Transverse colon (tissue), 4 donors: ENCODE measurements around the gene LRBA. TPM values are rescaled to one million over a fixed set of nuclear protein-coding genes. Genes with fewer than 3 reads are reported as not detected.
"Not testable (repeated sequence)": the region's sequence is repeated elsewhere in the genome, so short reads cannot be mapped to it uniquely, and the experiment has no call there.

Source experiments
- DNase-seq: peaks from one replicate; pipeline ENCODE4 v3.0.0-alpha.2; 2019
- H3K27ac ChIP-seq, 4 donors: fragments of 200-600 bp; sonication (generic); 2 replicates each; pipeline ENCODE4 v1.5.1; 2016 to 2018; ENCODE audit warnings: inconsistent platforms in 4 of 4
- H3K27me3 ChIP-seq: fragments of 200-600 bp; sonication (generic); 2 replicates; pipeline ENCODE4 v1.5.1; 2017; ENCODE audit warnings: inconsistent platforms
- H3K36me3 ChIP-seq, 4 donors: fragments of 200-600 bp; sonication (generic); 2 replicates each; pipeline ENCODE4 v1.5.1; 2017 to 2019; ENCODE audit warnings: inconsistent platforms in 4 of 4
- H3K4me1 ChIP-seq, 4 donors: fragments of 200-600 bp; sonication (generic); 2 replicates each; pipeline ENCODE4 v1.5.1; 2017 to 2020; ENCODE audit warnings: inconsistent platforms in 4 of 4
- H3K4me3 ChIP-seq, 4 donors: fragments of 200-600 bp; sonication (generic); 1 replicate in 1 of 4; 2 replicates in 3 of 4; pipeline versions ENCODE4 v1.5.1 to v1.6.1; 2017 to 2019; ENCODE audit warnings: inconsistent platforms in 4 of 4
- H3K9me3 ChIP-seq, 2 donors: fragments of 200-600 bp; sonication (generic); 2 replicates each; pipeline ENCODE4 v1.5.1; 2017 to 2019; ENCODE audit warnings: inconsistent platforms in 2 of 2
- CTCF ChIP-seq, 5 experiments: fragments of 200-600 bp in 3 of 5; fragments of 450-650 bp in 2 of 5; sonication (generic) in 3 of 5; IDR thresholded peaks; 1 replicate in 2 of 5; 2 replicates in 3 of 5; pipeline ENCODE4 v1.5.1; 2016 to 2017; ENCODE audit warnings: antibody characterized with exemption in 5 of 5, inconsistent platforms in 3 of 5, mild to moderate bottlenecking in 2 of 5, moderate library complexity in 1 of 5
- EP300 ChIP-seq: sonication (generic); formaldehyde crosslinking; IDR thresholded peaks from one replicate; pipeline ENCODE4 v1.6.1; 2017; ENCODE audit warnings: antibody characterized with exemption, low read depth
- POLR2A ChIP-seq: fragments of 450-650 bp; IDR thresholded peaks from one replicate; pipeline ENCODE4 v1.6.1; 2016; ENCODE audit warnings: antibody characterized with exemption, mild to moderate bottlenecking, moderate library complexity
- POLR2AphosphoS5 ChIP-seq, 3 donors: sonication (generic); formaldehyde crosslinking; IDR thresholded peaks; one replicate each; pipeline ENCODE4 v1.6.1; 2016; ENCODE audit warnings: antibody characterized with exemption in 3 of 3
- WGBS, 2 donors: methylation state at CpG; one replicate each; pipeline ENCODE4 v1.1.5; 2018; ENCODE audit warnings: low coverage in 1 of 2; 5-methylcytosine and 5-hydroxymethylcytosine counted together
- in situ Hi-C, 4 donors: fragments of 200-750 bp; cut with MboI; loops; one replicate each; pipeline versions ENCODE4 v1.15.0 to v1.15.1; 2017; ENCODE audit warnings: low sequenced_read_pairs in 3 of 4, low pct_ligation_motif_present in 1 of 4, low pct_unique_long_range_greater_than_20kb in 1 of 4
- intact Hi-C: fragments of 100-400 bp; cut with DNase I; formaldehyde crosslinking; loops from one replicate; pipeline ENCODE4 v1.15.1; 2023; ENCODE audit warnings: low total_unique reads
- total RNA-seq, 4 donors: library from RNA; depleted of rRNA; stranded (reverse); fragments of >200 nt; gene quantifications; one replicate each; pipeline ENCODE4 v1.1.0, GENCODE V29; 2016

LRBA gene
- total RNA-seq, 4 donors from 2014 or later: 82.7 to 125 (median 112) TPM

- H3K27ac ChIP-seq: no peak overlapping the region
- no peak overlapping the region for H3K4me3 ChIP-seq
- no peaks in the 10 kb centered on the region for H3K27me3 ChIP-seq
- 86 to 100% methylated on average over 3 of the region's 3 CpGs for WGBS, 2 donors
- DNase-seq: no peak
- H3K36me3 ChIP-seq: no peaks in the 10 kb centered on the region
- in situ Hi-C loops: no loop called here
- H3K4me1 ChIP-seq: no peaks in the 10 kb centered on the region
- TF ChIP-seq POLR2A: no peak
- no peak for TF ChIP-seq POLR2AphosphoS5 (IDR thresholded peaks at IDR 0.05)
- TF ChIP-seq CTCF (IDR thresholded peaks at IDR 0.05): no peak
- TF ChIP-seq EP300: no peak
- no peaks in the 10 kb centered on the region for H3K9me3 ChIP-seq
- intact Hi-C loops: no loop called here
These were observed 474.1 kb downstream of the LRBA start for GRCh38 chr4:150540959-150541360.

GRCh38 chr4:150540536-150540935, 474.5 kb downstream of the LRBA start:
- DNase-seq: no peak

GRCh38 chr4:150537911-150538310, 477.2 kb downstream of the LRBA start:
- WGBS, 2 donors: 89 to 90% methylated on average over 1 to 3 of the region's 3 CpGs

More at GRCh38 chr4:150540536-150540935, 474.5 kb downstream of the LRBA start:
- H3K27me3 ChIP-seq: no peaks in the 10 kb centered on the region
- no peaks in the 10 kb centered on the region for H3K36me3 ChIP-seq
- H3K4me1 ChIP-seq: no peaks in the 10 kb centered on the region
- intact Hi-C loops: no loop called here
- no peak overlapping the region for H3K4me3 ChIP-seq
- TF ChIP-seq POLR2AphosphoS5 (IDR thresholded peaks at IDR 0.05) (no peak), CTCF (IDR thresholded peaks at IDR 0.05) (no peak), POLR2A (no peak), EP300 (no peak)
- in situ Hi-C loops: no loop called here
- H3K27ac ChIP-seq: no peak overlapping the region
- no peaks in the 10 kb centered on the region for H3K9me3 ChIP-seq

GRCh38 chr4:150534818-150535217, 480.3 kb downstream of the LRBA start:
- H3K9me3 ChIP-seq: no peaks in the 10 kb centered on the region
- H3K27ac ChIP-seq: no peak overlapping the region
- DNase-seq: no peak
- no peaks in the 10 kb centered on the region for H3K27me3 ChIP-seq
- TF ChIP-seq EP300: no peak
- TF ChIP-seq POLR2AphosphoS5 (IDR thresholded peaks at IDR 0.05): no peak
- TF ChIP-seq POLR2A: no peak
- TF ChIP-seq CTCF (IDR thresholded peaks at IDR 0.05): no peak
- no peaks in the 10 kb centered on the region for H3K36me3 ChIP-seq
- intact Hi-C loops: no loop called here
- in situ Hi-C loops: no loop called here
- no peaks in the 10 kb centered on the region for H3K4me1 ChIP-seq
- H3K4me3 ChIP-seq: no peak overlapping the region

More at GRCh38 chr4:150537911-150538310, 477.2 kb downstream of the LRBA start:
- intact Hi-C loops, H3K36me3 ChIP-seq, H3K27me3 ChIP-seq, H3K4me3 ChIP-seq, H3K4me1 ChIP-seq, H3K9me3 ChIP-seq, DNase-seq, H3K27ac ChIP-seq, in situ Hi-C loops: not testable (repeated sequence)

- no peak overlapping the region for H3K27ac ChIP-seq
- intact Hi-C loops: no loop called here
- no peaks in the 10 kb centered on the region for H3K9me3 ChIP-seq
- in situ Hi-C loops: no loop called here
- no peaks in the 10 kb centered on the region for H3K27me3 ChIP-seq
- H3K4me1 ChIP-seq: no peaks in the 10 kb centered on the region
- H3K36me3 ChIP-seq: no peaks in the 10 kb centered on the region
- WGBS, 2 donors: 75 to 89% methylated on average over 1 to 3 of the region's 3 CpGs
- TF ChIP-seq POLR2AphosphoS5 (IDR thresholded peaks at IDR 0.05): no peak
- TF ChIP-seq CTCF (IDR thresholded peaks at IDR 0.05): no peak
- TF ChIP-seq EP300: no peak
- TF ChIP-seq POLR2A: no peak
- H3K4me3 ChIP-seq: no peak overlapping the region
- no peak for DNase-seq
These were observed 481.4 kb downstream of the LRBA start for GRCh38 chr4:150533673-150534072.
